ENCODE results near the gene NUDT13.

NUDT13 gene

GRCh38 chr10:73110345-73110849, at the start of gene NUDT13:
Gene NUDT13 (plus strand): TSS chr10:73110455. CDS start chr10:73114366, 3,911 bp downstream.
- DNase-seq (ENCODE audit: low spot score), result peak; percentile 77

- peak; percentile 23 for DNase-seq (ENCODE audit: low spot score)
These were observed 49.3 kb upstream of the NUDT13 start for GRCh38 chr10:73060738-73061635.

- no peak for DNase-seq (ENCODE audit: low spot score)
These were observed 48.5 kb upstream of the NUDT13 start for GRCh38 chr10:73061743-73062142.

GRCh38 chr10:73065441-73065840, 44.8 kb upstream of the NUDT13 start:
- DNase-seq (ENCODE audit: low spot score), result peak; percentile 26

GRCh38 chr10:73073627-73074026, 36.6 kb upstream of the NUDT13 start:
- DNase-seq (ENCODE audit: low spot score), result no peak

- no peak for DNase-seq (ENCODE audit: low spot score)
These were observed 34.4 kb upstream of the NUDT13 start for GRCh38 chr10:73075829-73076228.

- peak; percentile 64 for DNase-seq (ENCODE audit: low spot score)
These were observed 33.7 kb upstream of the NUDT13 start for GRCh38 chr10:73076360-73077183.

- DNase-seq (ENCODE audit: low spot score), result no peak
These were observed 30.3 kb upstream of the NUDT13 start for GRCh38 chr10:73079779-73080541.

GRCh38 chr10:73083221-73083620, 27.0 kb upstream of the NUDT13 start:
- no peak for DNase-seq (ENCODE audit: low spot score)

- DNase-seq (ENCODE audit: low spot score), result no peak
These were observed 26.0 kb upstream of the NUDT13 start for GRCh38 chr10:73084209-73084608.

- DNase-seq (ENCODE audit: low spot score), result no peak
These were observed 23.4 kb upstream of the NUDT13 start for GRCh38 chr10:73086816-73087215.

- no peak for DNase-seq (ENCODE audit: low spot score)
These were observed 22.0 kb upstream of the NUDT13 start for GRCh38 chr10:73088304-73088703.

GRCh38 chr10:73092830-73093229, 17.4 kb upstream of the NUDT13 start:
- no peak for DNase-seq (ENCODE audit: low spot score)

- peak; percentile 9 for DNase-seq (ENCODE audit: low spot score)
These were observed 16.1 kb upstream of the NUDT13 start for GRCh38 chr10:73093922-73094850.

GRCh38 chr10:73094986-73095480, 15.2 kb upstream of the NUDT13 start:
- no peak for DNase-seq (ENCODE audit: low spot score)

GRCh38 chr10:73095481-73096021, 14.7 kb upstream of the NUDT13 start:
- DNase-seq (ENCODE audit: low spot score), result peak; percentile 63

- peak; percentile 73 for DNase-seq (ENCODE audit: low spot score)
These were observed 14.2 kb upstream of the NUDT13 start for GRCh38 chr10:73096041-73096448.

- DNase-seq (ENCODE audit: low spot score), result peak; percentile 100
These were observed 13.6 kb upstream of the NUDT13 start, which contains the start of gene P4HA1 for GRCh38 chr10:73096449-73097304. Gene P4HA1 (minus strand): TSS chr10:73096866. CDS start chr10:73074883, 21,983 bp downstream.

GRCh38 chr10:73097305-73097670, 13.0 kb upstream of the NUDT13 start:
- DNase-seq (ENCODE audit: low spot score), result no peak

Data from AG20443 (cell line).